Prostate gland (tissue), 2 donors: ENCODE measurements around the gene MYCBP2. TPM values are rescaled to one million over a fixed set of nuclear protein-coding genes. Genes with fewer than 3 reads are reported as not detected.
"Not testable (repeated sequence)": the region's sequence is repeated elsewhere in the genome, so short reads cannot be mapped to it uniquely, and the experiment has no call there.

ENCODE experiments used
- DNase-seq: peaks from one replicate; pipeline ENCODE4 v3.0.0-alpha.2; 2019; ENCODE audit warnings: low spot score
- H3K27ac ChIP-seq, 2 donors: fragments of 200-600 bp; sonication (generic); 2 replicates each; pipeline ENCODE4 v1.5.1; 2017 to 2019
- H3K27me3 ChIP-seq: fragments of 200-600 bp; sonication (generic); replicated peaks from 2 replicates; pipeline ENCODE4 v1.5.1; 2019; ENCODE audit not compliant: insufficient read depth
- H3K36me3 ChIP-seq, 2 donors: fragments of 200-600 bp; sonication (generic); 1 replicate in 1 of 2; 2 replicates in 1 of 2; pipeline versions ENCODE4 v1.5.1 to v1.8.1; 2017 to 2019
- H3K4me1 ChIP-seq: fragments of 200-600 bp; sonication (generic); replicated peaks from 2 replicates; pipeline ENCODE4 v1.5.1; 2019
- H3K4me3 ChIP-seq, 2 donors: fragments of 200-600 bp; sonication (generic); 2 replicates each; pipeline ENCODE4 v1.5.1; 2017 to 2019
- H3K9me3 ChIP-seq: fragments of 200-600 bp; sonication (generic); 2 replicates; pipeline ENCODE4 v1.5.1; 2017
- POLR2A ChIP-seq: fragments of 450-650 bp; IDR thresholded peaks from one replicate; pipeline ENCODE4 v1.6.1; 2016; ENCODE audit warnings: antibody characterized with exemption, mild to moderate bottlenecking
- POLR2AphosphoS5 ChIP-seq: sonication (generic); formaldehyde crosslinking; IDR thresholded peaks from one replicate; pipeline ENCODE4 v1.6.1; 2017; ENCODE audit warnings: antibody characterized with exemption
- WGBS: methylation state at CpG from one replicate; pipeline ENCODE4 v1.1.5; 2018; 5-methylcytosine and 5-hydroxymethylcytosine counted together
- intact Hi-C: fragments of 100-400 bp; cut with DNase I; formaldehyde crosslinking; loops from one replicate; pipeline ENCODE4 v1.14.2; 2022
- total RNA-seq, 2 donors: library from RNA; depleted of rRNA; stranded (reverse); fragments of >200 nt; gene quantifications; one replicate each; pipeline ENCODE4 v1.1.0, GENCODE V29; 2016
- TF ChIP-seq, protein P1 (sequence below), 4 experiments: fragments of 200-600 bp in 2 of 4; fragments of 450-650 bp in 2 of 4; sonication (generic) in 2 of 4; IDR thresholded peaks; 1 replicate in 3 of 4; 2 replicates in 1 of 4; pipeline ENCODE4 v1.5.1; 2016 to 2019; ENCODE audit warnings: antibody characterized with exemption in 4 of 4, mild to moderate bottlenecking in 2 of 4, moderate library complexity in 2 of 4

The MYCBP2 gene
- total RNA-seq, 2 donors from 2014 or later = 127 to 132 TPM

- no peaks in the 10 kb centered on the region for H3K27me3 ChIP-seq
- H3K4me1 ChIP-seq = no peaks in the 10 kb centered on the region
- intact Hi-C loops = no loop called here
- TF ChIP-seq, protein P1, sequence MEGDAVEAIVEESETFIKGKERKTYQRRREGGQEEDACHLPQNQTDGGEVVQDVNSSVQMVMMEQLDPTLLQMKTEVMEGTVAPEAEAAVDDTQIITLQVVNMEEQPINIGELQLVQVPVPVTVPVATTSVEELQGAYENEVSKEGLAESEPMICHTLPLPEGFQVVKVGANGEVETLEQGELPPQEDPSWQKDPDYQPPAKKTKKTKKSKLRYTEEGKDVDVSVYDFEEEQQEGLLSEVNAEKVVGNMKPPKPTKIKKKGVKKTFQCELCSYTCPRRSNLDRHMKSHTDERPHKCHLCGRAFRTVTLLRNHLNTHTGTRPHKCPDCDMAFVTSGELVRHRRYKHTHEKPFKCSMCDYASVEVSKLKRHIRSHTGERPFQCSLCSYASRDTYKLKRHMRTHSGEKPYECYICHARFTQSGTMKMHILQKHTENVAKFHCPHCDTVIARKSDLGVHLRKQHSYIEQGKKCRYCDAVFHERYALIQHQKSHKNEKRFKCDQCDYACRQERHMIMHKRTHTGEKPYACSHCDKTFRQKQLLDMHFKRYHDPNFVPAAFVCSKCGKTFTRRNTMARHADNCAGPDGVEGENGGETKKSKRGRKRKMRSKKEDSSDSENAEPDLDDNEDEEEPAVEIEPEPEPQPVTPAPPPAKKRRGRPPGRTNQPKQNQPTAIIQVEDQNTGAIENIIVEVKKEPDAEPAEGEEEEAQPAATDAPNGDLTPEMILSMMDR (IDR thresholded peaks at IDR 0.05) = no peak
- TF ChIP-seq POLR2AphosphoS5 (no peak), POLR2A (no peak)
- no peak for DNase-seq
- H3K27ac ChIP-seq = no peak overlapping the region
- H3K4me3 ChIP-seq = no peak overlapping the region
- H3K36me3 ChIP-seq = no peaks in the 10 kb centered on the region
- H3K9me3 ChIP-seq = no peaks in the 10 kb centered on the region
- 91% methylated on average over 2 of the region's 2 CpGs for WGBS
Observed at GRCh38 chr13:77215543-77215942, 111.4 kb downstream of the MYCBP2 start.

- Histone ChIP-seq H3K4me1 (no peaks in the 10 kb centered on the region), H3K4me3 (no peak overlapping the region), H3K36me3 (no peaks in the 10 kb centered on the region), H3K27me3 (no peaks in the 10 kb centered on the region), H3K9me3 (no peaks in the 10 kb centered on the region), H3K27ac (no peak overlapping the region)
- intact Hi-C loops = no loop called here
- TF ChIP-seq, protein P1 (IDR thresholded peaks at IDR 0.05) = no peak
- no peak for TF ChIP-seq POLR2AphosphoS5
- no peak for TF ChIP-seq POLR2A
- DNase-seq = no peak
- 84% methylated on average over 5 of the region's 5 CpGs for WGBS
Observed at GRCh38 chr13:77213644-77214043, 113.2 kb downstream of the MYCBP2 start.

- Histone ChIP-seq H3K27me3 (no peaks in the 10 kb centered on the region), H3K4me3 (no peak overlapping the region), H3K27ac (no peak overlapping the region), H3K9me3 (no peaks in the 10 kb centered on the region), H3K4me1 (no peaks in the 10 kb centered on the region), H3K36me3 (no peaks in the 10 kb centered on the region)
- intact Hi-C loops = no loop called here
- 76% methylated on average over 1 of the region's 1 CpG for WGBS
- TF ChIP-seq POLR2AphosphoS5 (no peak), POLR2A (no peak)
- TF ChIP-seq, protein P1 (IDR thresholded peaks at IDR 0.05) = no peak
- no peak for DNase-seq
Observed at GRCh38 chr13:77207943-77208342, 119.0 kb downstream of the MYCBP2 start.

- DNase-seq, H3K9me3 ChIP-seq, intact Hi-C loops, H3K36me3 ChIP-seq, H3K27me3 ChIP-seq, H3K4me1 ChIP-seq, H3K27ac ChIP-seq, H3K4me3 ChIP-seq: not testable (repeated sequence)
- 97% methylated on average over 16 of the region's 16 CpGs for WGBS
Observed at GRCh38 chr13:77198995-77199394, 127.9 kb downstream of the MYCBP2 start.

DNA sequence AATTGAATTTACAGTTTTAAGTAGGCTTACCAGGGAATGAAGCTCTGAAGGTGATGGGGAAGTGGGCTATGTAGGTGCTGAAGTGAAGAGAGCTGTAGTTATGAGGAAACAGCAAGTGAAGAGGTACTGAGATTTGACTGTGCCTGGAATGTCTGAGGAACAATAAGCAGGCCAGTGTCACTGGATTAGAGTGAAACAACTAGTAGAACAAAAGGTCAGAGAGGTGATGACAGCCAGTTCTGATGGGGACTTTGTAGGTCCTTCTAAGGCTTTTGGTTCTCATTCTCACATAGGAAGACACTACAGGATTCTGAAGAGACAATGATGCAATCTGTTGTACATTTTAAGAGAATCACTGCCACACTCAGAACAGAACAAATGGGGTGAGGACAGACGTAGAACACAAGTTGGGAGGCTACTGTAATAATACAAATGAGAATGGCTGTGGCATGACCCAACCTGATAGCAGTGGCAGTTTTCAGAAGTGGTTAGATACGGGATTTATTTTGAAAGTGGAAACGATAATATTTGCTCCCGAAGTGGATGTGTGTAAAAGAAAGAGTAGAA is 130.8 kb downstream of the MYCBP2 start:
- WGBS = 89% methylated on average over 4 of the region's 4 CpGs
- Histone ChIP-seq H3K36me3 (no peaks in the 10 kb centered on the region), H3K9me3 (no peaks in the 10 kb centered on the region), H3K27ac (no peak overlapping the region), H3K4me1 (no peaks in the 10 kb centered on the region), H3K27me3 (no peaks in the 10 kb centered on the region), H3K4me3 (no peak overlapping the region)
- DNase-seq = no peak
- TF ChIP-seq POLR2AphosphoS5 (no peak), POLR2A (no peak)
- TF ChIP-seq, protein P1 (IDR thresholded peaks at IDR 0.05) = no peak
- intact Hi-C loops = no loop called here
